HepG2 (cell line): ENCODE data around the gene MMP27. TPM values are rescaled to one million over a fixed set of nuclear protein-coding genes. Genes with fewer than 3 reads are reported as not detected.

Experiments
- ATAC-seq: fragments of 200-7000 bp; cut with Tn5 transposase; 3 replicates; pipeline ENCODE4 v1.9.1; 2020; ENCODE audit warnings: mild to moderate bottlenecking, moderate library complexity
- BruUV-seq: library from RNA; stranded (reverse); fragments of 400-500 nt; replicated peaks from 2 replicates; lab custom pipeline; 2021; lab: Mats Ljungman, UMichigan
- CTCF ChIA-PET: fragments of 300-600 bp; formaldehyde crosslinking; extraction: SDS; loops from one replicate; lab custom pipeline; 2021; ENCODE audit warnings: low total read pairs, inconsistent platforms, low intra/inter-chr PET ratio; lab: Yijun Ruan, JAX
- POLR2A ChIA-PET: fragments of 350-600 bp; sonication (Branson Sonifier 250); formaldehyde crosslinking; loops from one replicate; lab custom pipeline; 2020; ENCODE audit warnings: antibody characterized with exemption, inconsistent platforms; lab: Yijun Ruan, JAX
- DNase-seq: peaks from one replicate; pipeline ENCODE4 v3.0.0-alpha.2; 2015; ENCODE audit warnings: low spot score
- FAIRE-seq: peaks from 3 replicates; lab custom pipeline; 2011; peaks lifted over from hg19 to GRCh38; lab: Jason Lieb, UNC
- H2AFZ ChIP-seq: one replicate; pipeline ENCODE4 v1.6.1; 2011; ENCODE audit warnings: low read length, inconsistent platforms
- H3K27ac ChIP-seq: fragments of 300-600 bp; 3 replicates; pipeline ENCODE4 v1.8.0; 2011; ENCODE audit warnings: mixed run types, mild to moderate bottlenecking, mixed read lengths, low read length, inconsistent platforms; ENCODE audit not compliant: insufficient read depth; ENCODE audit errors: extremely low read length
- H3K27me3 ChIP-seq, 2 experiments: fragments of 200-600 bp in 1 of 2; 2 replicates in 1 of 2; 3 replicates in 1 of 2; pipeline versions ENCODE4 v1.6.0 to v1.8.0; 2011; ENCODE audit warnings: low read length in 2 of 2, mild to moderate bottlenecking in 2 of 2, moderate library complexity in 2 of 2, inconsistent platforms in 1 of 2; ENCODE audit not compliant: insufficient read depth in 2 of 2, control insufficient read depth in 1 of 2
- H3K36me3 ChIP-seq, 2 experiments: fragments of 200-600 bp in 1 of 2; replicated peaks in 1 of 2; 2 replicates in 1 of 2; 3 replicates in 1 of 2; pipeline versions ENCODE4 v1.5.1 to v1.8.0; 2011; ENCODE audit warnings: low read length in 2 of 2, inconsistent platforms in 1 of 2; ENCODE audit not compliant: insufficient read depth in 2 of 2, control insufficient read depth in 1 of 2
- H3K4me1 ChIP-seq: 2 replicates; pipeline ENCODE4 v1.5.1; 2012; ENCODE audit warnings: low read length, inconsistent platforms; ENCODE audit not compliant: insufficient read depth
- H3K4me2 ChIP-seq: 2 replicates; pipeline ENCODE4 v1.6.0; 2011; ENCODE audit warnings: low read depth, low read length, inconsistent platforms
- H3K4me3 ChIP-seq, 3 experiments: fragments of 200-600 bp in 1 of 3; sonication (generic), shearing (Covaris generic) in 1 of 3; replicated peaks in 1 of 3; 2 replicates each; pipeline ENCODE4 v1.5.1; 2011 to 2016; ENCODE audit warnings: low read length in 3 of 3, inconsistent platforms in 2 of 3, low read depth in 2 of 3, mild to moderate bottlenecking in 2 of 3, control low read depth in 1 of 3, mixed read lengths in 1 of 3; ENCODE audit not compliant: insufficient read depth in 1 of 3
- H3K79me2 ChIP-seq: one replicate; pipeline ENCODE4 v1.6.1; 2011; ENCODE audit warnings: low read length, inconsistent platforms; ENCODE audit not compliant: insufficient read depth
- H3K9ac ChIP-seq: 2 replicates; pipeline ENCODE4 v1.6.0; 2011; ENCODE audit warnings: mild to moderate bottlenecking, low read depth, low read length, inconsistent platforms; ENCODE audit not compliant: insufficient read depth
- H3K9me3 ChIP-seq: 2 replicates; pipeline ENCODE4 v1.5.1; 2012; ENCODE audit warnings: mild to moderate bottlenecking, low read length
- H4K20me1 ChIP-seq: 2 replicates; pipeline ENCODE4 v1.6.0; 2011; ENCODE audit warnings: inconsistent platforms, mild to moderate bottlenecking, low read length, moderate library complexity; ENCODE audit not compliant: insufficient read depth
- CEBPG ChIP-seq: IDR thresholded peaks from 2 replicates; pipeline ENCODE4 v1.6.1; 2016
- HIC2 ChIP-seq: sonication (generic); formaldehyde crosslinking; IDR thresholded peaks from 2 replicates; pipeline ENCODE4 v1.9.0; 2022; ENCODE audit warnings: low read depth, missing genetic modification reagents
- MLLT10 ChIP-seq: sonication (generic); formaldehyde crosslinking; IDR thresholded peaks from 2 replicates; pipeline ENCODE4 v1.4.0; 2020; ENCODE audit warnings: missing genetic modification reagents
- NFIC ChIP-seq: IDR thresholded peaks from 2 replicates; pipeline ENCODE4 v1.6.1; 2012; ENCODE audit warnings: mild to moderate bottlenecking, low read length, inconsistent platforms
- PCBP1 ChIP-seq: fragments of 200-400 bp; formaldehyde crosslinking; IDR thresholded peaks from 2 replicates; pipeline ENCODE4 v1.6.1; 2017; ENCODE audit warnings: mild to moderate bottlenecking, low read depth, low read length, borderline replicate concordance
- SMAD1 ChIP-seq: sonication (generic); formaldehyde crosslinking; IDR thresholded peaks from 2 replicates; pipeline ENCODE4 v1.4.0; 2020; ENCODE audit warnings: missing genetic modification reagents, low read depth, mild to moderate bottlenecking, borderline replicate concordance
- USF2 ChIP-seq, 2 experiments: sonication (generic) in 1 of 2; formaldehyde crosslinking in 1 of 2; IDR thresholded peaks; 2 replicates each; pipeline versions ENCODE4 v1.5.1 to v1.6.1; 2011 to 2020; ENCODE audit warnings: borderline replicate concordance in 1 of 2, low read depth in 1 of 2, low read length in 1 of 2, mild to moderate bottlenecking in 1 of 2, missing genetic modification reagents in 1 of 2, moderate library complexity in 1 of 2
- in situ Hi-C: cut with HindIII; loops from 2 replicates; pipeline ENCODE4 v1.10.0; 2017; ENCODE audit warnings: low pct_unique_long_range_greater_than_20kb; ENCODE audit not compliant: extremely low pct_ligation_motif_present
- intact Hi-C: fragments of 100-400 bp; cut with micrococcal nuclease; formaldehyde crosslinking; loops from one replicate; pipeline ENCODE4 v1.10.0; 2022; ENCODE audit not compliant: unreplicated experiment
- polyA plus RNA-seq, 8 experiments: library from polyadenylated mRNA; depleted of rRNA in 3 of 8; stranded (reverse) in 7 of 8; unstranded in 1 of 8; fragments of >200 nt; fragmentation: Illumina TruSeq in 4 of 8; extraction: Trizol in 4 of 8; gene quantifications; 2 replicates each; pipeline versions ENCODE4 v1.2.1 to v1.2.3, GENCODE V29; 2011 to 2016; ENCODE audit warnings: low read depth in 4 of 8, missing spikeins in 1 of 8, mixed read lengths in 1 of 8; ENCODE audit not compliant: insufficient read depth in 1 of 8
- total RNA-seq, 5 experiments: library from RNA; depleted of rRNA; stranded (reverse); fragments of >200 nt; fragmentation: Illumina TruSeq; extraction: Trizol; gene quantifications; 2 replicates each; pipeline ENCODE4 v1.2.3, GENCODE V29; 2016; ENCODE audit warnings: low read depth in 1 of 5
- TF ChIP-seq, protein P1 (sequence below): IDR thresholded peaks from 2 replicates; pipeline ENCODE4 v1.6.1; 2016; ENCODE audit warnings: low read depth, missing genetic modification reagents, missing compliant biosample characterization

MMP27 gene
- total and polyA plus RNA-seq, 2 of the 13 experiments (the other 11 are each of a cell fraction or from before 2014, with no cell fraction given) = not detected

GRCh38 chr11:102653744-102654291 lies 51.8 kb downstream of the MMP27 start (continued):
- TF ChIP-seq USF2 (IDR thresholded peaks at IDR 0.05; ENCODE audit: low read depth, low read length) (peak; percentile 93), USF2 (CRISPR knock-in tag; IDR thresholded peaks at IDR 0.05; ENCODE audit: borderline replicate concordance) (no peak), MLLT10 (CRISPR knock-in tag) (no peak), NFIC (no peak), CEBPG (no peak)

- BruUV-seq = no TSS peak
- ATAC-seq = no peak
- FAIRE-seq = no peak
- Histone ChIP-seq H4K20me1 (no peaks in the 10 kb centered on the region), H3K9me3 (no peaks in the 10 kb centered on the region), H3K36me3 (no peaks in the 10 kb centered on the region), H3K9ac (no peak overlapping the region), H3K4me1 (no peaks in the 10 kb centered on the region), H2AFZ (no peak overlapping the region), H3K27me3 (no peaks in the 10 kb centered on the region), H3K79me2 (no peaks in the 10 kb centered on the region), H3K27ac (no peak overlapping the region), H3K4me3 (no peak overlapping the region), H3K4me2 (no peak overlapping the region)
- POLR2A ChIA-PET = no interaction called here
- DNase-seq = no peak
- in situ Hi-C loops (no loop called here), intact Hi-C loops (no loop called here)
- CTCF ChIA-PET = no interaction called here
- TF ChIP-seq PCBP1 (no peak), SMAD1 (CRISPR knock-in tag) (no peak), HIC2 (CRISPR knock-in tag) (no peak)
- TF ChIP-seq, protein P1, sequence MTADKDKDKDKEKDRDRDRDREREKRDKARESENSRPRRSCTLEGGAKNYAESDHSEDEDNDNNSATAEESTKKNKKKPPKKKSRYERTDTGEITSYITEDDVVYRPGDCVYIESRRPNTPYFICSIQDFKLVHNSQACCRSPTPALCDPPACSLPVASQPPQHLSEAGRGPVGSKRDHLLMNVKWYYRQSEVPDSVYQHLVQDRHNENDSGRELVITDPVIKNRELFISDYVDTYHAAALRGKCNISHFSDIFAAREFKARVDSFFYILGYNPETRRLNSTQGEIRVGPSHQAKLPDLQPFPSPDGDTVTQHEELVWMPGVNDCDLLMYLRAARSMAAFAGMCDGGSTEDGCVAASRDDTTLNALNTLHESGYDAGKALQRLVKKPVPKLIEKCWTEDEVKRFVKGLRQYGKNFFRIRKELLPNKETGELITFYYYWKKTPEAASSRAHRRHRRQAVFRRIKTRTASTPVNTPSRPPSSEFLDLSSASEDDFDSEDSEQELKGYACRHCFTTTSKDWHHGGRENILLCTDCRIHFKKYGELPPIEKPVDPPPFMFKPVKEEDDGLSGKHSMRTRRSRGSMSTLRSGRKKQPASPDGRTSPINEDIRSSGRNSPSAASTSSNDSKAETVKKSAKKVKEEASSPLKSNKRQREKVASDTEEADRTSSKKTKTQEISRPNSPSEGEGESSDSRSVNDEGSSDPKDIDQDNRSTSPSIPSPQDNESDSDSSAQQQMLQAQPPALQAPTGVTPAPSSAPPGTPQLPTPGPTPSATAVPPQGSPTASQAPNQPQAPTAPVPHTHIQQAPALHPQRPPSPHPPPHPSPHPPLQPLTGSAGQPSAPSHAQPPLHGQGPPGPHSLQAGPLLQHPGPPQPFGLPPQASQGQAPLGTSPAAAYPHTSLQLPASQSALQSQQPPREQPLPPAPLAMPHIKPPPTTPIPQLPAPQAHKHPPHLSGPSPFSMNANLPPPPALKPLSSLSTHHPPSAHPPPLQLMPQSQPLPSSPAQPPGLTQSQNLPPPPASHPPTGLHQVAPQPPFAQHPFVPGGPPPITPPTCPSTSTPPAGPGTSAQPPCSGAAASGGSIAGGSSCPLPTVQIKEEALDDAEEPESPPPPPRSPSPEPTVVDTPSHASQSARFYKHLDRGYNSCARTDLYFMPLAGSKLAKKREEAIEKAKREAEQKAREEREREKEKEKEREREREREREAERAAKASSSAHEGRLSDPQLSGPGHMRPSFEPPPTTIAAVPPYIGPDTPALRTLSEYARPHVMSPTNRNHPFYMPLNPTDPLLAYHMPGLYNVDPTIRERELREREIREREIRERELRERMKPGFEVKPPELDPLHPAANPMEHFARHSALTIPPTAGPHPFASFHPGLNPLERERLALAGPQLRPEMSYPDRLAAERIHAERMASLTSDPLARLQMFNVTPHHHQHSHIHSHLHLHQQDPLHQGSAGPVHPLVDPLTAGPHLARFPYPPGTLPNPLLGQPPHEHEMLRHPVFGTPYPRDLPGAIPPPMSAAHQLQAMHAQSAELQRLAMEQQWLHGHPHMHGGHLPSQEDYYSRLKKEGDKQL (CRISPR knock-in tag) = no peak
These were observed 58.1 kb downstream of the MMP27 start for GRCh38 chr11:102647430-102647829.
